HepG2 (cell line): ENCODE results near the gene CHN2. TPM values are rescaled to one million over a fixed set of nuclear protein-coding genes. Genes with fewer than 3 reads are reported as not detected.

ENCODE experiments used
- ATAC-seq: fragments of 200-7000 bp; cut with Tn5 transposase; 3 replicates; pipeline ENCODE4 v1.9.1; 2020; ENCODE audit warnings: mild to moderate bottlenecking, moderate library complexity
- BruUV-seq: library from RNA; stranded (reverse); fragments of 400-500 nt; replicated peaks from 2 replicates; lab custom pipeline; 2021; lab: Mats Ljungman, UMichigan
- CTCF ChIA-PET: fragments of 300-600 bp; formaldehyde crosslinking; extraction: SDS; loops from one replicate; lab custom pipeline; 2021; ENCODE audit warnings: low total read pairs, inconsistent platforms, low intra/inter-chr PET ratio; lab: Yijun Ruan, JAX
- POLR2A ChIA-PET: fragments of 350-600 bp; sonication (Branson Sonifier 250); formaldehyde crosslinking; loops from one replicate; lab custom pipeline; 2020; ENCODE audit warnings: antibody characterized with exemption, inconsistent platforms; lab: Yijun Ruan, JAX
- DNase-seq: peaks from one replicate; pipeline ENCODE4 v3.0.0-alpha.2; 2015; ENCODE audit warnings: low spot score
- FAIRE-seq: peaks from 3 replicates; lab custom pipeline; 2011; peaks lifted over from hg19 to GRCh38; lab: Jason Lieb, UNC
- H2AFZ ChIP-seq: one replicate; pipeline ENCODE4 v1.6.1; 2011; ENCODE audit warnings: low read length, inconsistent platforms
- H3K27ac ChIP-seq: fragments of 300-600 bp; 3 replicates; pipeline ENCODE4 v1.8.0; 2011; ENCODE audit warnings: mixed run types, mild to moderate bottlenecking, mixed read lengths, low read length, inconsistent platforms; ENCODE audit not compliant: insufficient read depth; ENCODE audit errors: extremely low read length
- H3K27me3 ChIP-seq, 2 experiments: fragments of 200-600 bp in 1 of 2; 2 replicates in 1 of 2; 3 replicates in 1 of 2; pipeline versions ENCODE4 v1.6.0 to v1.8.0; 2011; ENCODE audit warnings: low read length in 2 of 2, mild to moderate bottlenecking in 2 of 2, moderate library complexity in 2 of 2, inconsistent platforms in 1 of 2; ENCODE audit not compliant: insufficient read depth in 2 of 2, control insufficient read depth in 1 of 2
- H3K36me3 ChIP-seq, 2 experiments: fragments of 200-600 bp in 1 of 2; replicated peaks in 1 of 2; 2 replicates in 1 of 2; 3 replicates in 1 of 2; pipeline versions ENCODE4 v1.5.1 to v1.8.0; 2011; ENCODE audit warnings: low read length in 2 of 2, inconsistent platforms in 1 of 2; ENCODE audit not compliant: insufficient read depth in 2 of 2, control insufficient read depth in 1 of 2
- H3K4me1 ChIP-seq: 2 replicates; pipeline ENCODE4 v1.5.1; 2012; ENCODE audit warnings: low read length, inconsistent platforms; ENCODE audit not compliant: insufficient read depth
- H3K4me2 ChIP-seq: 2 replicates; pipeline ENCODE4 v1.6.0; 2011; ENCODE audit warnings: low read depth, low read length, inconsistent platforms
- H3K4me3 ChIP-seq, 3 experiments: fragments of 200-600 bp in 1 of 3; sonication (generic), shearing (Covaris generic) in 1 of 3; replicated peaks in 1 of 3; 2 replicates each; pipeline ENCODE4 v1.5.1; 2011 to 2016; ENCODE audit warnings: low read length in 3 of 3, inconsistent platforms in 2 of 3, low read depth in 2 of 3, mild to moderate bottlenecking in 2 of 3, control low read depth in 1 of 3, mixed read lengths in 1 of 3; ENCODE audit not compliant: insufficient read depth in 1 of 3
- H3K79me2 ChIP-seq: one replicate; pipeline ENCODE4 v1.6.1; 2011; ENCODE audit warnings: low read length, inconsistent platforms; ENCODE audit not compliant: insufficient read depth
- H3K9ac ChIP-seq: 2 replicates; pipeline ENCODE4 v1.6.0; 2011; ENCODE audit warnings: mild to moderate bottlenecking, low read depth, low read length, inconsistent platforms; ENCODE audit not compliant: insufficient read depth
- H3K9me3 ChIP-seq: 2 replicates; pipeline ENCODE4 v1.5.1; 2012; ENCODE audit warnings: mild to moderate bottlenecking, low read length
- H4K20me1 ChIP-seq: 2 replicates; pipeline ENCODE4 v1.6.0; 2011; ENCODE audit warnings: inconsistent platforms, mild to moderate bottlenecking, low read length, moderate library complexity; ENCODE audit not compliant: insufficient read depth
- ARNTL ChIP-seq: sonication (generic); formaldehyde crosslinking; IDR thresholded peaks from 2 replicates; pipeline ENCODE4 v1.4.0; 2020; ENCODE audit warnings: mild to moderate bottlenecking, missing genetic modification reagents
- FOXO1 ChIP-seq: sonication (generic); formaldehyde crosslinking; IDR thresholded peaks from 2 replicates; pipeline ENCODE4 v1.4.0; 2020; ENCODE audit warnings: missing genetic modification reagents
- JARID2 ChIP-seq: sonication (generic); formaldehyde crosslinking; IDR thresholded peaks from 2 replicates; pipeline ENCODE4 v1.8.1; 2023; ENCODE audit warnings: missing genetic modification reagents, inconsistent platforms; ENCODE audit not compliant: insufficient replicate concordance
- KDM1A ChIP-seq: IDR thresholded peaks from 2 replicates; pipeline ENCODE4 v1.6.1; 2016; ENCODE audit warnings: missing compliant biosample characterization
- KLF16 ChIP-seq, 2 experiments: sonication (generic) in 1 of 2; formaldehyde crosslinking in 1 of 2; IDR thresholded peaks; 2 replicates each; pipeline versions ENCODE4 v1.6.1 to v1.8.0; 2016 to 2023; ENCODE audit warnings: missing genetic modification reagents in 2 of 2, missing compliant biosample characterization in 1 of 2
- KLF6 ChIP-seq: IDR thresholded peaks from 2 replicates; pipeline ENCODE4 v1.8.0; 2016; ENCODE audit warnings: missing biosample characterization, missing genetic modification reagents
- MYC ChIP-seq: sonication (generic); formaldehyde crosslinking; IDR thresholded peaks from 2 replicates; pipeline ENCODE4 v1.9.0; 2021; ENCODE audit warnings: missing genetic modification reagents, borderline replicate concordance
- STAG1 ChIP-seq: sonication (generic); formaldehyde crosslinking; IDR thresholded peaks from 2 replicates; pipeline ENCODE4 v1.4.0; 2020; ENCODE audit warnings: missing genetic modification reagents
- ZNF230 ChIP-seq: sonication (generic); formaldehyde crosslinking; IDR thresholded peaks from 2 replicates; pipeline ENCODE4 v1.4.0; 2020; ENCODE audit warnings: mild to moderate bottlenecking, missing genetic modification reagents
- WGBS: methylation state at CpG from one replicate; pipeline ENCODE4 v1.1.6; 2017; ENCODE audit warnings: low lambda C conversion rate; 5-methylcytosine and 5-hydroxymethylcytosine counted together
- in situ Hi-C: cut with HindIII; loops from 2 replicates; pipeline ENCODE4 v1.10.0; 2017; ENCODE audit warnings: low pct_unique_long_range_greater_than_20kb; ENCODE audit not compliant: extremely low pct_ligation_motif_present
- intact Hi-C: fragments of 100-400 bp; cut with micrococcal nuclease; formaldehyde crosslinking; loops from one replicate; pipeline ENCODE4 v1.10.0; 2022; ENCODE audit not compliant: unreplicated experiment
- polyA plus RNA-seq, 8 experiments: library from polyadenylated mRNA; depleted of rRNA in 3 of 8; stranded (reverse) in 7 of 8; unstranded in 1 of 8; fragments of >200 nt; fragmentation: Illumina TruSeq in 4 of 8; extraction: Trizol in 4 of 8; gene quantifications; 2 replicates each; pipeline versions ENCODE4 v1.2.1 to v1.2.3, GENCODE V29; 2011 to 2016; ENCODE audit warnings: low read depth in 4 of 8, missing spikeins in 1 of 8, mixed read lengths in 1 of 8; ENCODE audit not compliant: insufficient read depth in 1 of 8
- total RNA-seq, 5 experiments: library from RNA; depleted of rRNA; stranded (reverse); fragments of >200 nt; fragmentation: Illumina TruSeq; extraction: Trizol; gene quantifications; 2 replicates each; pipeline ENCODE4 v1.2.3, GENCODE V29; 2016; ENCODE audit warnings: low read depth in 1 of 5
- TF ChIP-seq, protein P1 (sequence below): IDR thresholded peaks from 2 replicates; pipeline ENCODE4 v1.4.0; 2020; ENCODE audit warnings: mild to moderate bottlenecking, missing genetic modification reagents
- TF ChIP-seq, protein P2 (sequence below): sonication (generic); formaldehyde crosslinking; IDR thresholded peaks from 2 replicates; pipeline ENCODE4 v1.9.0; 2021; ENCODE audit warnings: mild to moderate bottlenecking, missing genetic modification reagents
- TF ChIP-seq, protein P3 (sequence below): IDR thresholded peaks from 2 replicates; pipeline ENCODE4 v1.6.1; 2012; ENCODE audit warnings: low read depth, low read length, improper control_type of control experiment

CHN2 gene
- total and polyA plus RNA-seq, 2 of the 13 experiments (the other 11 are each of a cell fraction or from before 2014, with no cell fraction given), result 23.5 to 30.5 TPM

DNA sequence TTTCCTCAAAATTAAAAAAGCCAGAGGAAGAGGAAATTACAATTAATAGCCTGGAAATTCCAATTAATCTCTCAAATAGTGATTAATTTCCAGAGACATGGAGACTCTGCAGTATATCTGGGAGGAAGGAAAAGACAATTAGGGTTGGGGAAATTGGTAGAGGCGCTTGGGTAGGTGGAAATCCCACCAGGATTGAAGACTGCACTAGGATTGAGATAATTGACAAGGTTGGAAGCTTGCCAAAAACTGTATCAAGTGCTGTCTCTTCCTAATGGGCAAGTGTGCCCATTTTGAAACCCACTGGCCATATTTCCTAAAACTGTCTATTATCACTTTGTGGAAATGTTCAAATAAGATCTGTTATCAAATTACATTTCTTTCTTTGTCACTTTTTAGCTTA lies 21.6 kb downstream of the CHN2 start:
- no peak overlapping the region for H3K4me3 ChIP-seq
- no TSS peak for BruUV-seq
- H3K27ac ChIP-seq, result no peak overlapping the region
- no peak overlapping the region for H2AFZ ChIP-seq
- H3K4me1 ChIP-seq, result peaks cover 34% of the 10 kb centered on the region
- peaks cover 2% of the 10 kb centered on the region; the same call in 1 of the 2 replicates for H4K20me1 ChIP-seq
- POLR2A ChIA-PET, result no interaction called here
- peaks cover 4 to 9% of the 10 kb centered on the region in 2 experiments; a peak in 1 of 5 replicates for H3K36me3 ChIP-seq
- H3K27me3 ChIP-seq, result no peaks in the 10 kb centered on the region
- no peak overlapping the region for H3K9ac ChIP-seq
- in situ Hi-C loops (no loop called here), intact Hi-C loops (loop anchor here (1.0 kb wide), 1 partner anchor 19 kb away; no protein-coding TSS in a partner anchor)
- FAIRE-seq (no peak), ATAC-seq (no peak), DNase-seq (no peak)
- H3K79me2 ChIP-seq, result peaks cover 61% of the 10 kb centered on the region
- 91% methylated on average over 1 of the region's 1 CpG for WGBS
- H3K9me3 ChIP-seq, result peaks cover 5% of the 10 kb centered on the region; the same call in 1 of the 2 replicates
- no peak overlapping the region for H3K4me2 ChIP-seq
- CTCF ChIA-PET, result no interaction called here
- no peak for TF ChIP-seq ARNTL (CRISPR knock-in tag)
- TF ChIP-seq JARID2 (CRISPR knock-in tag), result no peak
- no peak for TF ChIP-seq KLF6 (CRISPR knock-in tag)
- TF ChIP-seq, protein P1, sequence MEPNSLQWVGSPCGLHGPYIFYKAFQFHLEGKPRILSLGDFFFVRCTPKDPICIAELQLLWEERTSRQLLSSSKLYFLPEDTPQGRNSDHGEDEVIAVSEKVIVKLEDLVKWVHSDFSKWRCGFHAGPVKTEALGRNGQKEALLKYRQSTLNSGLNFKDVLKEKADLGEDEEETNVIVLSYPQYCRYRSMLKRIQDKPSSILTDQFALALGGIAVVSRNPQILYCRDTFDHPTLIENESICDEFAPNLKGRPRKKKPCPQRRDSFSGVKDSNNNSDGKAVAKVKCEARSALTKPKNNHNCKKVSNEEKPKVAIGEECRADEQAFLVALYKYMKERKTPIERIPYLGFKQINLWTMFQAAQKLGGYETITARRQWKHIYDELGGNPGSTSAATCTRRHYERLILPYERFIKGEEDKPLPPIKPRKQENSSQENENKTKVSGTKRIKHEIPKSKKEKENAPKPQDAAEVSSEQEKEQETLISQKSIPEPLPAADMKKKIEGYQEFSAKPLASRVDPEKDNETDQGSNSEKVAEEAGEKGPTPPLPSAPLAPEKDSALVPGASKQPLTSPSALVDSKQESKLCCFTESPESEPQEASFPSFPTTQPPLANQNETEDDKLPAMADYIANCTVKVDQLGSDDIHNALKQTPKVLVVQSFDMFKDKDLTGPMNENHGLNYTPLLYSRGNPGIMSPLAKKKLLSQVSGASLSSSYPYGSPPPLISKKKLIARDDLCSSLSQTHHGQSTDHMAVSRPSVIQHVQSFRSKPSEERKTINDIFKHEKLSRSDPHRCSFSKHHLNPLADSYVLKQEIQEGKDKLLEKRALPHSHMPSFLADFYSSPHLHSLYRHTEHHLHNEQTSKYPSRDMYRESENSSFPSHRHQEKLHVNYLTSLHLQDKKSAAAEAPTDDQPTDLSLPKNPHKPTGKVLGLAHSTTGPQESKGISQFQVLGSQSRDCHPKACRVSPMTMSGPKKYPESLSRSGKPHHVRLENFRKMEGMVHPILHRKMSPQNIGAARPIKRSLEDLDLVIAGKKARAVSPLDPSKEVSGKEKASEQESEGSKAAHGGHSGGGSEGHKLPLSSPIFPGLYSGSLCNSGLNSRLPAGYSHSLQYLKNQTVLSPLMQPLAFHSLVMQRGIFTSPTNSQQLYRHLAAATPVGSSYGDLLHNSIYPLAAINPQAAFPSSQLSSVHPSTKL, result no peak
- TF ChIP-seq, protein P2, sequence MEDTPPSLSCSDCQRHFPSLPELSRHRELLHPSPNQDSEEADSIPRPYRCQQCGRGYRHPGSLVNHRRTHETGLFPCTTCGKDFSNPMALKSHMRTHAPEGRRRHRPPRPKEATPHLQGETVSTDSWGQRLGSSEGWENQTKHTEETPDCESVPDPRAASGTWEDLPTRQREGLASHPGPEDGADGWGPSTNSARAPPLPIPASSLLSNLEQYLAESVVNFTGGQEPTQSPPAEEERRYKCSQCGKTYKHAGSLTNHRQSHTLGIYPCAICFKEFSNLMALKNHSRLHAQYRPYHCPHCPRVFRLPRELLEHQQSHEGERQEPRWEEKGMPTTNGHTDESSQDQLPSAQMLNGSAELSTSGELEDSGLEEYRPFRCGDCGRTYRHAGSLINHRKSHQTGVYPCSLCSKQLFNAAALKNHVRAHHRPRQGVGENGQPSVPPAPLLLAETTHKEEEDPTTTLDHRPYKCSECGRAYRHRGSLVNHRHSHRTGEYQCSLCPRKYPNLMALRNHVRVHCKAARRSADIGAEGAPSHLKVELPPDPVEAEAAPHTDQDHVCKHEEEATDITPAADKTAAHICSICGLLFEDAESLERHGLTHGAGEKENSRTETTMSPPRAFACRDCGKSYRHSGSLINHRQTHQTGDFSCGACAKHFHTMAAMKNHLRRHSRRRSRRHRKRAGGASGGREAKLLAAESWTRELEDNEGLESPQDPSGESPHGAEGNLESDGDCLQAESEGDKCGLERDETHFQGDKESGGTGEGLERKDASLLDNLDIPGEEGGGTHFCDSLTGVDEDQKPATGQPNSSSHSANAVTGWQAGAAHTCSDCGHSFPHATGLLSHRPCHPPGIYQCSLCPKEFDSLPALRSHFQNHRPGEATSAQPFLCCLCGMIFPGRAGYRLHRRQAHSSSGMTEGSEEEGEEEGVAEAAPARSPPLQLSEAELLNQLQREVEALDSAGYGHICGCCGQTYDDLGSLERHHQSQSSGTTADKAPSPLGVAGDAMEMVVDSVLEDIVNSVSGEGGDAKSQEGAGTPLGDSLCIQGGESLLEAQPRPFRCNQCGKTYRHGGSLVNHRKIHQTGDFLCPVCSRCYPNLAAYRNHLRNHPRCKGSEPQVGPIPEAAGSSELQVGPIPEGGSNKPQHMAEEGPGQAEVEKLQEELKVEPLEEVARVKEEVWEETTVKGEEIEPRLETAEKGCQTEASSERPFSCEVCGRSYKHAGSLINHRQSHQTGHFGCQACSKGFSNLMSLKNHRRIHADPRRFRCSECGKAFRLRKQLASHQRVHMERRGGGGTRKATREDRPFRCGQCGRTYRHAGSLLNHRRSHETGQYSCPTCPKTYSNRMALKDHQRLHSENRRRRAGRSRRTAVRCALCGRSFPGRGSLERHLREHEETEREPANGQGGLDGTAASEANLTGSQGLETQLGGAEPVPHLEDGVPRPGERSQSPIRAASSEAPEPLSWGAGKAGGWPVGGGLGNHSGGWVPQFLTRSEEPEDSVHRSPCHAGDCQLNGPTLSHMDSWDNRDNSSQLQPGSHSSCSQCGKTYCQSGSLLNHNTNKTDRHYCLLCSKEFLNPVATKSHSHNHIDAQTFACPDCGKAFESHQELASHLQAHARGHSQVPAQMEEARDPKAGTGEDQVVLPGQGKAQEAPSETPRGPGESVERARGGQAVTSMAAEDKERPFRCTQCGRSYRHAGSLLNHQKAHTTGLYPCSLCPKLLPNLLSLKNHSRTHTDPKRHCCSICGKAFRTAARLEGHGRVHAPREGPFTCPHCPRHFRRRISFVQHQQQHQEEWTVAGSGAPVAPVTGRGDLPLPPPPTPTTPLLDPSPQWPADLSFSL (CRISPR knock-in tag), result no peak
- TF ChIP-seq KDM1A (CRISPR knock-in tag), result no peak
- no peak for TF ChIP-seq ZNF230 (CRISPR knock-in tag)
- TF ChIP-seq STAG1, result no peak
- TF ChIP-seq KLF16 (CRISPR knock-in tag; IDR thresholded peaks at IDR 0.05), result no peak
- TF ChIP-seq FOXO1, result no peak
- TF ChIP-seq MYC, result no peak
- TF ChIP-seq, protein P3, sequence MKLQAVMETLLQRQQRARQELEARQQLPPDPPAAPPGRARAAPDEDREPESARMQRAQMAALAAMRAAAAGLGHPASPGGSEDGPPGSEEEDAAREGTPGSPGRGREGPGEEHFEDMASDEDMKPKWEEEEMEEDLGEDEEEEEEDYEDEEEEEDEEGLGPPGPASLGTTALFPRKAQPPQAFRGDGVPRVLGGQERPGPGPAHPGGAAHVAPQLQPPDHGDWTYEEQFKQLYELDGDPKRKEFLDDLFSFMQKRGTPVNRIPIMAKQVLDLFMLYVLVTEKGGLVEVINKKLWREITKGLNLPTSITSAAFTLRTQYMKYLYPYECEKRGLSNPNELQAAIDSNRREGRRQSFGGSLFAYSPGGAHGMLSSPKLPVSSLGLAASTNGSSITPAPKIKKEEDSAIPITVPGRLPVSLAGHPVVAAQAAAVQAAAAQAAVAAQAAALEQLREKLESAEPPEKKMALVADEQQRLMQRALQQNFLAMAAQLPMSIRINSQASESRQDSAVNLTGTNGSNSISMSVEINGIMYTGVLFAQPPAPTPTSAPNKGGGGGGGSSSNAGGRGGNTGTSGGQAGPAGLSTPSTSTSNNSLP, result no peak
